NCI-H2107 (cell line): ENCODE data around the gene B3GAT2.
"Not testable (repeated sequence)": the region's sequence is repeated elsewhere in the genome, so short reads cannot be mapped to it uniquely, and the experiment has no call there.

Experiments
- DNase-seq: peaks from one replicate; lab custom pipeline; 2025; lab: John Stamatoyannopoulos, UW

The B3GAT2 gene

DNA sequence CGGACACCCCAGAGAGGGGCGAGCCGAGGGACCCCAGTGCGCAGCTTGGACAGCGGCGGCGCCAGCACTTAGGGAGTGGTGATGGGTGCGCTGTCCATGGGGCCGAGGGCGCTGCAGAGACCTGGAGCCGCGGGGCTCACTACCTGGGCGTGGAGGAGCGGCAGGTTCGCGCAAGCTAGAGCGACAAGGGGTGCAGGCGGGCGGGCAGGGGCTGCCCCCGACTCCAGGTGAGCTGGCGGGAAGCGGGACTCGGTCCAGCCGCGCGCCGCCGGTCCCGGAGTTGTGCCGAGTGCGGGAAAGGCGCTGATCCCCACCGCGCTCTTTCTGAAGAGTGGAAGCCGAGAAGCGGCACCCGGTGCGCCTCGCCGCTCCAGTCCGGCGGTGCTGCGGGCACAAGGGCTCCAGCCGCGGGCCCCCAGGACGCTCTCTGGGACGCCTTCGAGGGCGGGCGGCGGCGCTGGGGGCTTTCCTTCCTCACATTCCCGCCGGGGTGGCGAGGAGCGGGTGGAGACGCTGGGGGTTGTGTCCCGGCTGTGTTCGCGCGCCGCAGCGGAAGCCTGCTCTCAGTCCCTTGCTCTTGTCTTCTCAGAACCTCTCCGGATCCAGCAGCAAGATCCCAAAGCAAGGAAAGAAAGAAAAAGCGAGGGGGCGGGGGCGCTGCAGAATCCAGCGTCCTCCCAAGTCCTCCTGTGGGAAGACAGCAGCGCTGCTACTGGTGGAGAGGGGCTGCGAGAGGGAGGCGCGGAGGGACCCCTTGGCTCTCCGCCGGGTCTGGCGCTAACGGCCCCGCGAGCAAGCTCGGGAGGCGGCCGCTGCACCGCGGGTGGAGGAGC, at the start of gene B3GAT2:
TSS of gene B3GAT2 (minus strand) at position 610 of the 833 bp plus-strand sequence. CDS start 631 bp downstream, outside the sequence.
- peak; percentile 2 for DNase-seq

DNA sequence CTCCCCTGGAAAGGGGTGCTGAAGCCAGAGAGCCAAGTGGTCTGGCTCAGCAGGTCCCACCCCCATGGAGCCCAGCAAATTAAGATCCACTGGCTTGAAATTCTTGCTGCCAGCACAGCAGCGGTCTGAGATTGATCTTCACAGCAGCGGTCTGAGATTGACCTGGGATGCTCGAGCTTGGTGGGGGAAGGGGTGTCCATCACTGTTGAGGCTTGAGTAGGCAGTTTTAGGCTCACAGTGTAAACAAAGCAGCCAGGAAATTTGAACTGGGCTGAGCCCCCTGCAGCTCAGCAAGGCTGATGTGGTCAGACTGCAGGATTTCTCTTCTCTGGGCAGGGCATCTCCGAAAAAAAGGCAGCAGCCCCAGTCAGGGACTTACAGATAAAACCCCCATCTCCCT, 41.3 kb upstream of the B3GAT2 start:
- no peak for DNase-seq

DNA sequence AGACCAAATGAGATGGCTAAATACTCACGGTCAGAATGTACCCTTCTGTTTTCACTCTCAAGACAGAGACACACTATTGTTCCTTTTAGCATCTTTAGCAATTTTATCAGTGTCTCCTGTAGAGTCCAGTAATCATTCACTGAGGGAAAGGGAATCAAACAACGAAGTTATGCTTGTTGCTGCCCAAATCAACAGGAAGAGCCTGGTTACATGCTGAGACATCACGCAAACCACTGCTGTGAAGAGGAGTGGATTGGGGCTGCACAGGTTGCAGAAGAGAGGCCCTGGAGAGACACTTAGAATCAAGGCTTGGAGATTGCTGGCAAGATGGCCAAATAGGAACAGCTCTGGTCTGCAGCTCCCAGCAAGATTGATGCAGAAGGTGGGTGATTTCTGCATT, 40.5 kb upstream of the B3GAT2 start:
- DNase-seq = no peak

GRCh38 chr6:70996106-70996505, 39.2 kb upstream of the B3GAT2 start:
- DNase-seq = no peak

DNA sequence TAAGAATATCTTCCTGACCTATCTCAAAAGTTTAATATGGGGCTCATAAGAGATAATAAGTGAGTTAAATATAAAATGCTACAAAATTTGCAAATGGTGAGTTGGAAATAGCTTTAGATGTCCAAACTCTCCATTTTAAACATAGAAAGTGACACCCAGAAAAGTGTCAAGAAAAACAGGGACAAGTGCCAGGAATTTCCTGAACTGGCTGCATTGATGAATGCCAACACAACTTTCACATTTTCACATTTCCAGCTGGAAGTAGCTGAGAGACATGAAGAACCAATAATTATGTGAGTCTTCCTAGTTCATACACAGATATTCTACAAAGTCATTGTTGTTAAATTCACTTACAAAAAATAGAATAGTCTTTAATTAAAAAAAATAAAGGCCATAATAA, 38.6 kb upstream of the B3GAT2 start:
- DNase-seq = no peak

DNA sequence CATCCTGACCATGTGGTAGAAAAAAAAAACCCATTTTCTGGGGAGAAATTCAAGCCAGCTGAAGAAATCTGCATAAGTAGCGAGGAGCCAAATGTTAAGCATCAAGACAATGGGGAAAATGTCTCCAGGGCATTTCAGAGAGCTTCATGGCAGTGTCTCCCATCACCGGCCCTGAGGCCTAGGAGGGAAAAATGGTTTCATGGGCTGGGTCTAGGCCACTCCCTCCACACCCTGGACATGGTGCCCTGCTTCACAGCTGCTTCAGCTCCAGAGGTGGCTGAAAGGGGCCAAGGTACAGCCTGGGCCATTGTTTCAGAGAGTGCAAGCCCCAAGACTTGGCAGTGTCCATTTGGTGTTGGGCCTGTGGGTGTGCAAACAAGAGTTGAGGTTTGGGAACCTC, 34.4 kb upstream of the B3GAT2 start:
- no peak for DNase-seq

GRCh38 chr6:70985156-70985555, 28.3 kb upstream of the B3GAT2 start:
- no peak for DNase-seq

DNA sequence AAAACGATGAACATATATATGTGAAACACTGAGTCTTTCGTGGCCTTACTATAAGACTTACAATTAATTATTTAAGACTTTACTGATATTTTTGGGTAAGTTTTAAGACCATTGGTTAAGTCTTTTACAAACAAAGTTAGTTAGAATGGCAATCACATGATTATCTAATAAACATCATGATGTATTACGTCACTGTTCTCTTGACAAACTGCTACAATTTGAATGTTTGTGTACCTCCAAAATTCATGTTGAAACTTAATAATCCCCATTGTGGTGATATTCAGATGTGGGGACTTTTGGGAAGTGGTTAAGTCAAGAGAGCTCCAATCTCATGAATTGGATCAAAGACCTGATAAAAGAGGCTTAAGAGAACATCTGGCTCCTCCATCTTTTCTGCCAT, 25.9 kb upstream of the B3GAT2 start:
- DNase-seq = no peak

DNA sequence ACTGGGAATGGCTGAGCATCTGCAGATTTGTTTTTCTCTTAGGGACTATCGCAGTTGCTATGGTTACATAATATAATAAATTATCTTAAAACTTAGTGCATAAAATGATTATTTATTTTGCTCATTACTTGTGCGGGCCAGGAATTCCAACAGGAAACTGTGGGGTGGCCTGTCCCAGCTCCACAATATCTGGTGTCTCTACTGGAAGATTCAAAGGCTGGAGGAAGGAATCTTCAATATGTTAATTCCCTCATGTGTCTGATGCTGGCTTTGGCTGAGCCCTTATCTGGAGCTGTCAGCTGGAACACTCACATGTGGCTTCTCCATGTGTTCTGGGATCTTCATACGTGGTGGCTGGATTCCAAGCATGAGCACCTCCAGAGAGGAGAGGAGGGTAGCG, 23.9 kb upstream of the B3GAT2 start:
- DNase-seq = no peak

GRCh38 chr6:70973604-70974003, 16.7 kb upstream of the B3GAT2 start:
- DNase-seq = no peak

DNA sequence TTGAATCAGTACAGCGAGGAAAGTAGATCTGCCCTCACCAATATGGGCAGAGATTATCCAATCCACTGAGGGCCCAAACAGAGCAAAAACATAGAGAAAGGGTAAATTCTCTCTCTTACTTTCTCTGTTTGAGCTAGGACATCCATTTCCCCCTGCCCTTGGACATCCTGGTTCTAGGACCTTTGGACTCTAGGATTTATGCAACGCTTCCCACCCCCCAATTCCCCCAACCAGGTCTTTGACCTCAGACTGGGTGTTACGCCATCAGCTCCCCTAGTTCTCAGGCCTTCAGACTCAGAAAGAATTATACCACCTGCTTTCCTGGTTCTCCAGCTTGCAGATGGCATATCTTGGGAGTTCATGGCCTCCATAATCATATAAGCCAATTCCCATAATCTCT, 10.2 kb upstream of the B3GAT2 start:
- DNase-seq = no peak

GRCh38 chr6:70957284-70957617, 391 bp upstream of the B3GAT2 start:
- DNase-seq = peak; percentile 13

DNA sequence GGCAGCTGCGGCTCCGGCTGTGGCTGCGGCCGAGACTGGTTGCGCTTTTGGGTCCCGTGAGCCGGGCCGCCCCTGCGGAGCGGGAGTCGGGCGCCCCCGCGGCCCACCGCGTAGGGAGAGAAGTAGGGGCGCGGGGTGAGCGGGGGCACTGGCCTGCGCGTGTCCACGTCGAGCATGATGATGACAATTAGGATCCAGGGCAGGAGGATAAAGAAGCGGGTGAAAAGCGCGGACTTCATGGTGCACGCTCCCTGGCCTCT, 739 bp downstream of the B3GAT2 start:
- DNase-seq = no peak

DNA sequence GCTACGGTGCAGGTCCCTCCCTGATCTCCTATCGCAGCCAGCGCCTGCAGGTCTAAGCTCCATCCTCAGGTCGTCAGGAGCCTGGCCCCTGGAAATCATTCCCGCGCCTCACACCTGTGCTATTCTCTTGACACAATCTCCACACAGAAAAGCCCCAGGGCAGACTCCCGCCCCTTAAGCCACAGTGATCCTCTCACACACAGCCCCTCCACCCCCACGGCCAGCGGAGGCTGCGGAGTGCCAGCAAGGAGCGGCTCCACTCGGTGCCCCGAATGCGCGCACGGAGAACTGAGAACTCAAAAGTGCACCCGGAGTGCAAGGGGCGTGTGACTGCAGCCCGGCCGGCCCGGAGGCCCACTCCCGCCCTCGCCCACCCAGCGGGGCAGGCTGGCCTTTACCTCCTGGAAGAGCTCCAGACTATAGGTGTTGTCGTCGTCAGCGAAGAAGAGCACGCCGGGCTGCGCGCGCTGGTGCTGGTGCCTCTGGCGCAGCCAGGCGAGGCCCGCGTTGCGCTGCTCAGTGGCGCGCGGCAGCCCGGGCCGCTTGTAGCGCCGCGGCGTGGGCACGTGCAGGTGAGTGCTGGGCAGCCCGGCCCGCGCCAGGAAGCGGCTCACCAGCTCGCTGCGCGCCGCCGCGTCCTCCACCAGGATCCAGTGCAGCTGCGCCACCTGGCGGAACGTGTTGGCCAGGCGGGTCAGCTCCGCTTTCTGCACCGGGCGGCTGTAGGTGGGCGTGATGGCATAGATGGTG, 1.2 kb downstream of the B3GAT2 start:
- peak; percentile 56 for DNase-seq

- no peak for DNase-seq
These were observed 2.1 kb downstream of the B3GAT2 start for GRCh38 chr6:70954750-70955149.

DNA sequence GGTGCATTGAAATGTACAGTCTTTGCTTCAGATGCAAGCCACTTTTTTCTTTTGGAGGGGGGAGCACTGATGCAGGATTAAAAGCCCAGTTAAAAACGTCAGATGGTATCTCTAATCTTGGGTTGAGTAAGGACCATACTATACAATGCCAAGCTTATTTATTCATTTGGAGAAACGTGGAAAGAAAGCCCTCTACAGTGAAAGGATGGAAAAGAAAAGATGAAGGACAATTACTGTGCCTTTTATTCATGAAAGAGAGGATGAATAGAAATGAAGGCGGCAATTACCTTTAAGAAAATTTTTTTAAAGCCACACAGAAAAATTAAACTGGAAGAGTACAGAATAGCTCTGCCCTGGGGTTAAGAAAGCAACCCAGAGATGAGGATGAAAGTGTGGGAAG, 2.7 kb downstream of the B3GAT2 start:
- DNase-seq = no peak

DNA sequence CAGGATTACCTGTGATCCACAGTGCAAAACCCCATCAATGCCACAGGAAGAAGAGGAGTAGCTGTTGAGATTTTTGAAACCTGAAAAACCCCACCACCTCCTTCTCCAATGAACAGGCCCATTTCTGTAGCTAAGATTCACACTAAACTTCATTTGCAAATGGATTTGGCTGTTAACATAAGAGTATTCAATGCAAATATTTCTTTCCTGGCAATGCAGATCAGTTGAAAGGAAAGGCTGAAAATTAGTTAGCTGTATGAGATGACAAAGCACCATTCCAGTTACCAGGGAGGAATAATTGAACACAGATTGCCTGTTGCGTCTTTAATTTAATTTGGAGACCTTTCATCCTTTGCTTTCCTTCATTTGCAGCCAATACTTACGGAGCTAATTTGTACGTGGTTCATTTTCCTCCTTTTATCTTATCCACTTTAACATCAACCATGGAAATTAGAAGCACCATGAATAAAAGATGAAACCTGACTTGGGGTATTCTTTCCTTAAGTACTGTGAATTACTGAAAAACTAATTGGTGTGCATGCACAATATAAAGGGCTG, 4.2 kb downstream of the B3GAT2 start:
- no peak for DNase-seq

GRCh38 chr6:70944321-70944720, 12.5 kb downstream of the B3GAT2 start:
- not testable (repeated sequence) for DNase-seq

- DNase-seq = no peak
These were observed 23.0 kb downstream of the B3GAT2 start for GRCh38 chr6:70933853-70934252.

- no peak for DNase-seq
These were observed 51.1 kb downstream of the B3GAT2 start for GRCh38 chr6:70905742-70906141.

- no peak for DNase-seq
These were observed 53.0 kb downstream of the B3GAT2 start for GRCh38 chr6:70903665-70904452.

DNA sequence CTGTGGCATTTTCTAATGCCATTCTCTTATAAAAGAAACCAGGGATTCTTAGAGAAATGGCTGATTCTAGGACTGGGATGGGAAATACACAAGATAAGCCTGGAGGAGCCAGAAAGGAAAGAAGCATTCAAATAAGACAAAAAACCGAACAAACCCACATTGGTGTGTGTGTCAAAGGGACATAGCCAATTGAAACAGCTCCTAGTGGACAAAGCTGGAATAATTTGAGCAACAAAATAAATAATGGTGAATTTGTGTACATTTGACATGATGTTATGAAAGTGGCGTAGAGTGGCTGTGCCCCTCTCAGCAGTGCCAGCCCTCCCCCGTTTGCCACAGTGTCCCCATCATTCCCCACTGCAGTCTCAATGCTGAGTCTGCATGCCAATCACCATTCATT, 55.5 kb downstream of the B3GAT2 start:
- no peak for DNase-seq

DNA sequence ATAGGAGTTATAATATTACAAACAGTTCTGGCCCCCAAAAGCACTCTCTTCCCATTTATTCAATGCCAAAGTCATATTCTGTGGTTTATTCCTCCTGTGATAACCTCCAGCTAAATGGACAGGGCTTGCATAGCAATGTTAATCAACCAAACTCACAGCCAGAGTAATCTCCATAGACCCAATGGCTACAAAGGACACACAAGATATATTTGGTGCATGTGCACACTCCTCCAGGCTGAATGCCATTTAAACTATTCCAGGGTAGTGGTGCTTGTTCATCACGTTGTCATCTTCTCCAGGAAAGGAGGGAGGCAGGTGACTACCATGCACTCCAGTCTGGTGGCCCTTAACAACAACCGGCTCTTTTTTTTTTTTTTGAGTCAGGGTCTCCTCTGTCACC, 56.8 kb downstream of the B3GAT2 start:
- no peak for DNase-seq
